ENCODE data around the gene ZNF83.

The ZNF83 gene

DNA sequence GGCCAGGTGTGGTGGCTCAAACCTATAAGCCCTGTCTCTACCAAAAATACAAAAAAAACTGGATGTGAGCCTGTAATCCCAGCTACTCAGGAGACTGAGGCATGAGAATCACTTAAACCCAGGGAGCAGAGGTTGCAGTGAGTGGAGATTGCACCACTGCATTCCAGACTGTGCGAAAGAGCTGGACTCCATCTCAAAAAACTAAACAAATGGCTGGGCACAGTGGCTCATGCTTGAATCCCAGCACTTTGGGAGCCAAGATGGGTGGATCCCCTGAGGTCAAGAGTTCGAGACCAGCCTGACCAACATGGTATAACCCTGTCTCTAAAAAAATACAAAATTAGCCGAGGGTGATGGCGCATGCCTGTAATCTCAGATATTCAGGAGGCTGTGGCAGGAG is 34.9 kb upstream of the ZNF83 start (continued):
- TF ChIP-seq ZNF8 (CRISPR knock-in tag; IDR thresholded peaks at IDR 0.05) (no peak), ZFP30 (CRISPR knock-in tag; IDR thresholded peaks at IDR 0.05) (no peak), RARB (CRISPR knock-in tag; IDR thresholded peaks at IDR 0.05) (no peak), GLIS3 (CRISPR knock-in tag; IDR thresholded peaks at IDR 0.05) (no peak), PATZ1 (CRISPR knock-in tag; IDR thresholded peaks at IDR 0.05; ENCODE audit: borderline replicate concordance) (no peak), ZC3H10 (CRISPR knock-in tag; IDR thresholded peaks at IDR 0.05) (no peak), ZNF70 (CRISPR knock-in tag; IDR thresholded peaks at IDR 0.05) (no peak), ARNTL (CRISPR knock-in tag; IDR thresholded peaks at IDR 0.05; ENCODE audit: borderline replicate concordance, low read depth) (no peak), BACH2 (CRISPR knock-in tag; IDR thresholded peaks at IDR 0.05; ENCODE audit: borderline replicate concordance) (no peak), ISL1 (CRISPR knock-in tag; IDR thresholded peaks at IDR 0.05) (no peak)
- TF ChIP-seq, protein P1, sequence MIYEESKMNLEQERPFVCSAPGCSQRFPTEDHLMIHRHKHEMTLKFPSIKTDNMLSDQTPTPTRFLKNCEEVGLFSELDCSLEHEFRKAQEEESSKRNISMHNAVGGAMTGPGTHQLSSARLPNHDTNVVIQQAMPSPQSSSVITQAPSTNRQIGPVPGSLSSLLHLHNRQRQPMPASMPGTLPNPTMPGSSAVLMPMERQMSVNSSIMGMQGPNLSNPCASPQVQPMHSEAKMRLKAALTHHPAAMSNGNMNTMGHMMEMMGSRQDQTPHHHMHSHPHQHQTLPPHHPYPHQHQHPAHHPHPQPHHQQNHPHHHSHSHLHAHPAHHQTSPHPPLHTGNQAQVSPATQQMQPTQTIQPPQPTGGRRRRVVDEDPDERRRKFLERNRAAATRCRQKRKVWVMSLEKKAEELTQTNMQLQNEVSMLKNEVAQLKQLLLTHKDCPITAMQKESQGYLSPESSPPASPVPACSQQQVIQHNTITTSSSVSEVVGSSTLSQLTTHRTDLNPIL (CRISPR knock-in tag; IDR thresholded peaks at IDR 0.05; ENCODE audit: low read depth), result no peak

- no peak for ATAC-seq
- no peak for TF ChIP-seq OSR1 (CRISPR knock-in tag; IDR thresholded peaks at IDR 0.05)
- TF ChIP-seq GLIS3 (CRISPR knock-in tag; IDR thresholded peaks at IDR 0.05), result no peak
- no peak for TF ChIP-seq ARNTL (CRISPR knock-in tag; IDR thresholded peaks at IDR 0.05; ENCODE audit: borderline replicate concordance, low read depth)
- TF ChIP-seq TCF4 (CRISPR knock-in tag; IDR thresholded peaks at IDR 0.05; ENCODE audit: borderline replicate concordance), result no peak
- no peak for TF ChIP-seq PATZ1 (CRISPR knock-in tag; IDR thresholded peaks at IDR 0.05; ENCODE audit: borderline replicate concordance)
Measured at GRCh38 chr19:52670046-52670445, 31.9 kb upstream of the ZNF83 start.

GRCh38 chr19:52669586-52669985 is 31.4 kb upstream of the ZNF83 start:
- TF ChIP-seq GLIS3 (CRISPR knock-in tag; IDR thresholded peaks at IDR 0.05), result no peak
- no peak for TF ChIP-seq ZFP30 (CRISPR knock-in tag; IDR thresholded peaks at IDR 0.05)
- TF ChIP-seq ZNF70 (CRISPR knock-in tag; IDR thresholded peaks at IDR 0.05), result no peak
- no peak for TF ChIP-seq POU6F1 (CRISPR knock-in tag; IDR thresholded peaks at IDR 0.05; ENCODE audit: borderline replicate concordance, low read depth)
- TF ChIP-seq ZNF8 (CRISPR knock-in tag; IDR thresholded peaks at IDR 0.05), result no peak
- no peak for TF ChIP-seq TCF4 (CRISPR knock-in tag; IDR thresholded peaks at IDR 0.05; ENCODE audit: borderline replicate concordance)
- no peak for TF ChIP-seq SNAI2 (CRISPR knock-in tag; IDR thresholded peaks at IDR 0.05)
- TF ChIP-seq ZC3H10 (CRISPR knock-in tag; IDR thresholded peaks at IDR 0.05), result no peak
- TF ChIP-seq ZNF565 (CRISPR knock-in tag; conservative IDR thresholded peaks at IDR 0.05; ENCODE audit: low read depth), result no peak
- TF ChIP-seq, protein P2, sequence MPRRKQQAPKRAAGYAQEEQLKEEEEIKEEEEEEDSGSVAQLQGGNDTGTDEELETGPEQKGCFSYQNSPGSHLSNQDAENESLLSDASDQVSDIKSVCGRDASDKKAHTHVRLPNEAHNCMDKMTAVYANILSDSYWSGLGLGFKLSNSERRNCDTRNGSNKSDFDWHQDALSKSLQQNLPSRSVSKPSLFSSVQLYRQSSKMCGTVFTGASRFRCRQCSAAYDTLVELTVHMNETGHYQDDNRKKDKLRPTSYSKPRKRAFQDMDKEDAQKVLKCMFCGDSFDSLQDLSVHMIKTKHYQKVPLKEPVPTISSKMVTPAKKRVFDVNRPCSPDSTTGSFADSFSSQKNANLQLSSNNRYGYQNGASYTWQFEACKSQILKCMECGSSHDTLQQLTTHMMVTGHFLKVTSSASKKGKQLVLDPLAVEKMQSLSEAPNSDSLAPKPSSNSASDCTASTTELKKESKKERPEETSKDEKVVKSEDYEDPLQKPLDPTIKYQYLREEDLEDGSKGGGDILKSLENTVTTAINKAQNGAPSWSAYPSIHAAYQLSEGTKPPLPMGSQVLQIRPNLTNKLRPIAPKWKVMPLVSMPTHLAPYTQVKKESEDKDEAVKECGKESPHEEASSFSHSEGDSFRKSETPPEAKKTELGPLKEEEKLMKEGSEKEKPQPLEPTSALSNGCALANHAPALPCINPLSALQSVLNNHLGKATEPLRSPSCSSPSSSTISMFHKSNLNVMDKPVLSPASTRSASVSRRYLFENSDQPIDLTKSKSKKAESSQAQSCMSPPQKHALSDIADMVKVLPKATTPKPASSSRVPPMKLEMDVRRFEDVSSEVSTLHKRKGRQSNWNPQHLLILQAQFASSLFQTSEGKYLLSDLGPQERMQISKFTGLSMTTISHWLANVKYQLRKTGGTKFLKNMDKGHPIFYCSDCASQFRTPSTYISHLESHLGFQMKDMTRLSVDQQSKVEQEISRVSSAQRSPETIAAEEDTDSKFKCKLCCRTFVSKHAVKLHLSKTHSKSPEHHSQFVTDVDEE (CRISPR knock-in tag; IDR thresholded peaks at IDR 0.05), result no peak
- no peak for TF ChIP-seq OSR1 (CRISPR knock-in tag; IDR thresholded peaks at IDR 0.05)
- TF ChIP-seq, protein P3, sequence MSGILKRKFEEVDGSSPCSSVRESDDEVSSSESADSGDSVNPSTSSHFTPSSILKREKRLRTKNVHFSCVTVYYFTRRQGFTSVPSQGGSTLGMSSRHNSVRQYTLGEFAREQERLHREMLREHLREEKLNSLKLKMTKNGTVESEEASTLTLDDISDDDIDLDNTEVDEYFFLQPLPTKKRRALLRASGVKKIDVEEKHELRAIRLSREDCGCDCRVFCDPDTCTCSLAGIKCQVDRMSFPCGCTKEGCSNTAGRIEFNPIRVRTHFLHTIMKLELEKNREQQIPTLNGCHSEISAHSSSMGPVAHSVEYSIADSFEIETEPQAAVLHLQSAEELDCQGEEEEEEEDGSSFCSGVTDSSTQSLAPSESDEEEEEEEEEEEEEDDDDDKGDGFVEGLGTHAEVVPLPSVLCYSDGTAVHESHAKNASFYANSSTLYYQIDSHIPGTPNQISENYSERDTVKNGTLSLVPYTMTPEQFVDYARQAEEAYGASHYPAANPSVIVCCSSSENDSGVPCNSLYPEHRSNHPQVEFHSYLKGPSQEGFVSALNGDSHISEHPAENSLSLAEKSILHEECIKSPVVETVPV (CRISPR knock-in tag; IDR thresholded peaks at IDR 0.05), result no peak
- ATAC-seq, result no peak
